Measurements from ENCODE around the gene DGKZ.

GRCh38 chr11:46326813-46327416, 20.3 kb upstream of the DGKZ start:
- TF ChIP-seq, protein P1, sequence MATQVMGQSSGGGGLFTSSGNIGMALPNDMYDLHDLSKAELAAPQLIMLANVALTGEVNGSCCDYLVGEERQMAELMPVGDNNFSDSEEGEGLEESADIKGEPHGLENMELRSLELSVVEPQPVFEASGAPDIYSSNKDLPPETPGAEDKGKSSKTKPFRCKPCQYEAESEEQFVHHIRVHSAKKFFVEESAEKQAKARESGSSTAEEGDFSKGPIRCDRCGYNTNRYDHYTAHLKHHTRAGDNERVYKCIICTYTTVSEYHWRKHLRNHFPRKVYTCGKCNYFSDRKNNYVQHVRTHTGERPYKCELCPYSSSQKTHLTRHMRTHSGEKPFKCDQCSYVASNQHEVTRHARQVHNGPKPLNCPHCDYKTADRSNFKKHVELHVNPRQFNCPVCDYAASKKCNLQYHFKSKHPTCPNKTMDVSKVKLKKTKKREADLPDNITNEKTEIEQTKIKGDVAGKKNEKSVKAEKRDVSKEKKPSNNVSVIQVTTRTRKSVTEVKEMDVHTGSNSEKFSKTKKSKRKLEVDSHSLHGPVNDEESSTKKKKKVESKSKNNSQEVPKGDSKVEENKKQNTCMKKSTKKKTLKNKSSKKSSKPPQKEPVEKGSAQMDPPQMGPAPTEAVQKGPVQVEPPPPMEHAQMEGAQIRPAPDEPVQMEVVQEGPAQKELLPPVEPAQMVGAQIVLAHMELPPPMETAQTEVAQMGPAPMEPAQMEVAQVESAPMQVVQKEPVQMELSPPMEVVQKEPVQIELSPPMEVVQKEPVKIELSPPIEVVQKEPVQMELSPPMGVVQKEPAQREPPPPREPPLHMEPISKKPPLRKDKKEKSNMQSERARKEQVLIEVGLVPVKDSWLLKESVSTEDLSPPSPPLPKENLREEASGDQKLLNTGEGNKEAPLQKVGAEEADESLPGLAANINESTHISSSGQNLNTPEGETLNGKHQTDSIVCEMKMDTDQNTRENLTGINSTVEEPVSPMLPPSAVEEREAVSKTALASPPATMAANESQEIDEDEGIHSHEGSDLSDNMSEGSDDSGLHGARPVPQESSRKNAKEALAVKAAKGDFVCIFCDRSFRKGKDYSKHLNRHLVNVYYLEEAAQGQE (IDR thresholded peaks at IDR 0.05; ENCODE audit: unreplicated experiment), result no peak
- TF ChIP-seq CTCF (conservative IDR thresholded peaks at IDR 0.05; ENCODE audit: low read depth in 2 of 2), result no peak
- no peak for TF ChIP-seq POLR2AphosphoS5 (IDR thresholded peaks at IDR 0.05; ENCODE audit: low read depth)
- no peak for TF ChIP-seq EZH2 (IDR thresholded peaks at IDR 0.05; ENCODE audit: low read depth, unreplicated experiment)
- TF ChIP-seq EZH2phosphoT487 (IDR thresholded peaks at IDR 0.05; ENCODE audit: unreplicated experiment), result no peak
- no peak for TF ChIP-seq STAT1 (IDR thresholded peaks at IDR 0.05; ENCODE audit: unreplicated experiment)
- no peak for TF ChIP-seq CREB1 (CRISPR knock-in tag; IDR thresholded peaks at IDR 0.05; ENCODE audit: low read depth)
- no peak for TF ChIP-seq JUNB (IDR thresholded peaks at IDR 0.05; ENCODE audit: unreplicated experiment)
- TF ChIP-seq ZNF331 (CRISPR knock-in tag; IDR thresholded peaks at IDR 0.05; ENCODE audit: low read depth), result no peak
- TF ChIP-seq ETS1 (IDR thresholded peaks at IDR 0.05), result no peak
- no peak for TF ChIP-seq ZNF114 (CRISPR knock-in tag; IDR thresholded peaks at IDR 0.05)

All from GM23338 (cell line).